GM19193 (cell line): ENCODE results near the gene ARFGAP2.

Source experiments
- POLR2A ChIP-seq: IDR thresholded peaks from 4 replicates; pipeline ENCODE4 v1.6.1; 2011; ENCODE audit not compliant: insufficient read depth, insufficient read length; ENCODE audit errors: extremely low read depth

Gene ARFGAP2

DNA sequence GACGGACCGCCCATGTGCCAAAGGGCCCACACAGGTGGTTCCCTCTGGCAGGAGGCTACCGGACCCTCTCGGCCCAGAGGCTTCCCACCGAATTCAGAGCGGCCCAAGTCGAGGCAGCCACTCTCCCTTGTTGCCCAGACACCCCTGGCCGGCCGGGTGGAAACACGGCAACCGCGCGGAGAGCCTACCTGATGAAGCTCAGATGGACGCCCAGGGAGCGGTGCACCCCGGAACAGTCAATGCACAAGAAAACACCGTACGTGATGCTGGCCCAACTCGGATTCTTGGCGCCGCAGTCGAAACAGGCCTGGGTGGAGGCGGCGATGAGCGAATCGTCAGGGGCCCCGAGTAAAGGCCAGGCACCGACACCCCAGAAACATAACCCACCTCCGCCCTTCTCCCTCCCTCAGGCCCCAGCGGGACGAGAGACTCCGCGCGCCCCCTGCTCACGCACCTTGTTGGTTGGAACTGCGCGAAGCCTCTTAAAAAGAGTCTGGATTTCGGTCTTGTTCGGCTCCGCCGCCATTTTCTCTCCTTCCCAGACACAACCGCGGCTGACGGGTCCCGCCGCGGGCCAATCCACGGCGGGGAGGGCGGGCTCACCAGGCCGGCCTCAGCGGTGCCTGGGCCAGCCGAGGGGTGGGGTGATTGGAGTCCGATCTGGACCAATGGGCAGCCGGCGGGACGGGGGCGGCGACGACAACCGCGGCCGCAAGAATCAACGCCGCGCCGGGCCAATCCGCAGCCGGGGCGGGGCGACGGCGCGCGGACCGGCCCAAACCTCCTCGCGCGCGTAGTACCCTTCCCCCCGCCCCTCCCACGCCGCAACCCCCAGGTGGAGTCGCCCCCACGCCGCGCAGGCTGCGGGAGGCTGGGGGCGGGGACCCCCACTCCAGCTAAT, at the start of gene ARFGAP2:
TSS of gene ARFGAP2 (minus strand) at position 552 of the 901 bp plus-strand sequence. CDS start at position 526, 26 bp downstream.
- peak; percentile 65 for TF ChIP-seq POLR2A

DNA sequence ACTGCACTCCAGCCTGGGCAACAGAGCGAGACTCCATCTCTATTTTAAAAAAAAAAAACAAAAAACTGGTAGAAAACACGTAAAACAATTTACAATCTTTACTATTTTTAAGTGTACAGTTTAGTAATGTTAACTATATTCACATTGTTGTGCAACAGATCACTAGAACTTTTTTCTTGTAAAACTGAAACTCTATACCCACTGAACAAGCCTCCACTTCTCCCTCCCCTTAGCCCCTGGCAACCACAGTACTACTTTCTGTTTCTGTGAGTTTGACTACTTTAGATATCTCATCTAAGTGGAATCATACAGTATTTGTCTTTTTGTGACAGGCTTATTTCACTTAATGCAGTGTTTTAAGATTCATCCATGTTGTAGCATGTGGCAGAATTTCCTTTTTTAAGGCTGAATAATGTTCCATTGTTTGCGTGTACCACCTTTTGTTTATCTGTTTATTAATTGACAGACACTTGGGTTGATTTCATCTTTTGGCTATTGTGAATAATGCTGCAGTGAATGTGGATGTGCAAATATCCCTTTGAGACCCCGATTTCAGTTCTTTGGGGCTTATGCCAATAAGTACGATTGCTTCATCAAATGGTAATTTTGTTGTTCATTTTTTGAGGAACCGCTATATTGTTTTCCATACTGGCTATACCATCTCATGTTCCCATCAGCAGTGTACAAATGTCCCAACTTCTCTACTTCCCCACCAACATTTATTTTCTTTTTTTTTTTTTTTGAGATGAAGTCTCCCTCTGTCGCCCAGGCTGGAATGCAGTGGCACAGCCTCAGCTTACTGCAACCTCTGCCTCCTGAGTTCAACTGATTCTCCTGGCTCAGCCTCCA, 49.1 kb upstream of the ARFGAP2 start:
- TF ChIP-seq POLR2A: no peak

DNA sequence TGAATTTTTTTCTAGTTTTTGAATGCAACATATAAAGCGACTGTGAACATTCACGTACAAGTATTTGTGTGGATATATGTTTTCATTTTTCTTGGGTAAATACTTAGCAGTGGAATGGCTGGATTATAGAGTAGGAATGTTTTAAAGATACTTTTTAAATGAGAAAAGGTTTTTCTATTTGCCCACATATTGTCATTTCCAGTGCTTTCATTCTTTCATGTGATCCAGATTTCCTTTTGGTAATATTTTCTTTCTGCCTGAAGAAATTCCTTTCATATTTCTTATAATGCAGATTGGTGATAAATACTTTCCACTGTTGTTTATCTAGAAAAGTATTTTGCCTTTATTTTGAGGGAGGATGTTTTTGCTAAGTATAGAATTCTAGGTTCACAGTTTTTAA, 46.0 kb upstream of the ARFGAP2 start:
- no peak for TF ChIP-seq POLR2A

DNA sequence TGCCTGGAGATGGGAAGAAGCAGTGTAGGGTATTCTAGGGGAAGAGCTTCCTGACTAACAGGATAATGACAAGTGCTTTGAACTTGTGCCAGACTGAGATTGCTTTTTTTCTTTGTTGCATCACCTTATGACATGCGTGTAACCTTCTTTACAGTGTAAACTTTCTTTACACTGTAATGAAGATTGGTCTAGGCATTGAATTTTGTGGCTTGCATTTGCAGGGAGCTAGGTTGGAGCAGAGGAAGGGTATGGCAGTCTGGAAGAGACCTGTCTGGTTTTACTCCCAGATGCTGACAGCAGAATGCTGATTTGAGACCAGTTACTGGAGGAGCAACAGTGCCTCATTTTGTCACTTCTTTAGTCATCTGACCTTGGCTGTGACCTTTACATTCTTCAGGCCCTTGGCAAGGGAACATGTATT, 43.7 kb upstream of the ARFGAP2 start:
- TF ChIP-seq POLR2A: no peak

DNA sequence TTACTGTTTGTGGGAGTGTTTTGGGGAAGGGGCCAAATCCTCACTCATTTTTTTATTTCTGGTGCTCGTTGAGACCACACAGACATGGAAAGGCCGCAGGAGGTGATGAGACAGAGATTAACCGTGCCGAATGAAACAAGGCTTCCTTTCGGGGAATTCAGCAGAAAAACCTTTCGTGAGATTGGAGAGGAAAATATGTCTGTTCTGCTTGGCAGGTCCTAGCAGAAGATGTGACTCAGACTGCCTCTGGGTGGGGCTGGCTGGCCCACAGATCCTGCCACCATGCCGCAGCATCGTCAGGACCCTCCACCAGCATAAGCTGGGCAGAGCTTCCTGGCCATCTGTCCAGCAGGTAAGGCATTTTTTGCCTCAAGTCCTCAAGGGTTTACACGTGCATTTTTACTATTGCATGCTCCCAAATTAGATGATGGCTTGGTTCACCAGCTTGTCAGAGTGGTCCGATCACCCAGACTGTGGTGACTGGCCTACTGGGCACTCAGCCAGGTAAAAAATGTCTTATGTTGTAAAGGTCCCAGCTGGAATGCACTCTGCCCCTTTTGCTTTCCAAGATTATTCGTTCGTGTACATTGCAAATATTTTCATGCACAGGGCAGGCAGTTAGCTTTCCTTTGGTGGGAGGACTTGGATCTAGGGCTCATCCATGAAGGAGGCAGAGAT, 39.6 kb upstream of the ARFGAP2 start:
- TF ChIP-seq POLR2A: peak; percentile 65

DNA sequence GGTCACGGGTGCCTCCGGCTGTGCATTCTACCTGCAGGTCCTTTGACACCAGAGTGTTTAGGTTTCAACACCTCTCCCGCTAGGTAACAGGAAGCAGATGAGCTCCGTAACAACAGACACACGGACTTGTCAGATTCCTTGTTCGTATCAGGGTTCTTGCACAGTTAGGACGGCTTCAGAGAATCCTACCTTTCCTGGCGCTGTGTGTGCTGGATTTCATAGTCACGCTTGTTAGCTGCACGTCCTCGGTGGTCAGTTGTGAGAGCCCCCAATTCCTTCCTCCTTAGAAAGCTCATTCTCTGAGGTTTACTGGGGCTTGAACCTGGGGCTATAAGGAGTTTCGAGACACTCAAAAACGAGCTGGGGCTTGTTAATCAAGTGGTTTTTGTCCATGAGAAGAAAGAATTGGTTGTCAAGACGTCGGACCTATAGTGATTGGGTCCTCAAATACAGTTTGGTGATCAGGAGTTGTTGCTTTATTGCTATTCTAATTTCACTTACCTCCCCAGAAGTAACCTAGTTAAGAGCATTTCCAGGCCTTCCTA, 38.8 kb upstream of the ARFGAP2 start:
- no peak for TF ChIP-seq POLR2A

DNA sequence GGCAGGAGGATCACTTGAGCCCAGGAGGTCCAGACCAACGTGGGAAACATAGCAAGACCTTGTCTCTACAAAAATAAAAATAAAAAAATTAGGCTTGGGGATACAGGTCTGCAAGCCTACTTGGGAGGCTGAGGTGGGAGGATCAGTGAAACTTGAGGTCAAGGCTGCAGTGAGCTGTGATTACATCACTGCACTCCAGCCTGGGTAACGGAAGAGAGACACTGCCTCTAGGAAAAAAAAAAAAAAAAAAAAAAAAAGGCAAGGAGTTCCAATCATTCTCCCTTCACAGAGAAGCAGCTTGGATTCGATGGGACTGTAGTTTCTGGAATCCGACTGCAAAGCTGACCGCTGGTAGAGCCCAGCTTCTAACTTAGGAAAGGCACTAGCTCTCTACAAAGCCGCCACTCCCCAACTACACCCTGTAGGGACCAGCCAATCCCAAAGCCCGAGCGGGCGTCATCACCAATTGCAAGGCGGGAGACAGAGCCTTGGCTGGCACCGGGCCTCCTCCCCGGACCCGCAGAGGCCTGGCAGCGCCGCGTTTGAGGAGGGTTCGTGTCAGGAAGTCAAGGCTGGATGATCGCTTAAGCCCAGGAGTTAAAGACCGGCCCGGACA, 37.4 kb upstream of the ARFGAP2 start:
- TF ChIP-seq POLR2A: no peak

DNA sequence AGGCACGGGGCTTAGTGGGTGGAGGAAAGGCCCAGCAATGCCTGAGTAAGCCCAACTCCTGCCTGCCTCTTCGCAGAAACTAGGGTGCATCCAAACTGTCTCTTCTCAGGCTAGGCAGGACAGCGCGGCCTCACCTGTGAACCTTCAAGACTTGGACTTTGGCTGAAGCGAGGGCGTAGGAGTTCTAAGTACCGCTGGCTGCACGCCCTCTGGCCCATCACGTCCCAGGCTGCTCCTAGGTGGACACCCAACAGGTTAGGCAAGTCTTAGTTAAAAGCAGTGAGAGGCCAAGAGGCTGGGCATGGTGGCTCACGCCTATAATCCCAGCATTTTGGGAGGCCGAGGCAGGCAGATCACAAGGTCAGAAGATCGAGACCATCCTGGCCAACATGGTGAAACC, 36.3 kb upstream of the ARFGAP2 start:
- TF ChIP-seq POLR2A: no peak

DNA sequence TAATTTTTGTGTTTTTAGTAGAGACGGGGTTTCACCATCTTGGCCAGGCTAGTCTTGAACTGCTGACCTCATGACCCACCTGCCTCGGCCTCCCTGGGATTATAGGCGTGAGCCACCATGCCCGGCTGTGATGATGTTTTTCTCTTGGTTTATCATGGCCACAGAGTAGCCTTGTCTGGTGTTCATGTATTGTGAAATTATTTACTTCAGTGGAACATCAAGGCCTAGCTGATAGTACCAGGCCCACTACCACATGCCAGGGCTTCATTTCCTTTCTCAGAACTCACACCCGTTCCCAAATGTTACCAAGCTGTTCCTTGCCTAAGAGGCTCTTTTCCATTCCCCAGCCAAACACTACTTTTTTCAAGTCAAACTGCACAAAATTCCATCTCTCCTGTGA, 31.9 kb upstream of the ARFGAP2 start:
- no peak for TF ChIP-seq POLR2A

DNA sequence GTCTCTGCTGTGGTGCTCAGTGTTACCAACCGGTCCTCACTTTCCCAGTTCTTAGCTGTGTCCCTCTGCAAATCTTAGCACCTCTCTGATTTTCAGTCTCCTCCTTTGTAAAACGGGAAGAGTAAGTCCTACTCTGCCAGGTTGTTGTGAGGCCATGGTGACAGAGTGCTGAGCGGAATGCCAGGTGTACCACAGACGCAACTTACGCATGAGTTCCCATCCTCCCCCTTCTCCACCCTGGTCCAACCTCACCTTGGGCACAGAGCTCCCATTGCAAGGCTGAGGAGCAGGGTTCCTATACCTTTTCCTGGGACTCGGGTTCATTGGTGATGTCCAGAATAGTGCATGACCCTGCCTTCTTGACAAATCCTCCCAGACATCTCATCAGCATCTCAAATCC, 30.8 kb upstream of the ARFGAP2 start:
- TF ChIP-seq POLR2A: no peak

DNA sequence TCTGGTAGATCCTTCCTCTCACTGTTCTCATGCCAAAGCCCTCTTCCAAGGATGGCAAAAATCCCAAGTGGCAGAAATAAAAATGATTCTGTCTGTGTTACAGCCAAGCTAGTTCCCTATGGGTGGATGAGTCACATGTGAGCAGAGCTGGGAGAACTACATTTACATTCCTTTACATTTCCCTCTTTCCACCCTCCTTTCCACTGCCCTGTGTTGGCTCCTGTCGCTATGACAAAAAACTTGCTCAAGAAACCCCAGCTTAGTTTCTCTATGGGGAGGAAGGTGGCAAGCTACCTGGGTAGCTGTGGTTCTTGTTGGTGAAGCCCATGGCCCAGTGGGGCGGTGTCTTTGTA, 27.9 kb upstream of the ARFGAP2 start:
- TF ChIP-seq POLR2A: no peak

DNA sequence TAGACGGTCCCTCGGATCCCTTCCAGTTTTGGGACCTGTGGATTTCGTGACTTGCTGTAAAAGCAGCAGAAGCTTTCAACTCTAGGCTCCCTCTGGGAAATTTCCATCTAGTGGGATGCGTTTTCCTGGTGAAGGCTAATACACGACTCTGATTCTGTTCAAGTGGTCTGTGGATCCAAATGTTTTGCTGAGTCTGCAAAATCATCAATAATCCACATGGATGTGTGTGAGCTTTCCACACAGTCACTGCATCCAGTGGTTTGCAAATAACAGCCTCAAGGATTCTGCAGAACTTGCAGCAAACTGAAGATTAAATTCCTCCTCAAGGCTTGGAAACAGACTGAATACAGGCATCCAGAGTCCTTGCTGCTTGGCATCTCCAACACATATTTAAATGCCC, 25.9 kb upstream of the ARFGAP2 start:
- TF ChIP-seq POLR2A: no peak

DNA sequence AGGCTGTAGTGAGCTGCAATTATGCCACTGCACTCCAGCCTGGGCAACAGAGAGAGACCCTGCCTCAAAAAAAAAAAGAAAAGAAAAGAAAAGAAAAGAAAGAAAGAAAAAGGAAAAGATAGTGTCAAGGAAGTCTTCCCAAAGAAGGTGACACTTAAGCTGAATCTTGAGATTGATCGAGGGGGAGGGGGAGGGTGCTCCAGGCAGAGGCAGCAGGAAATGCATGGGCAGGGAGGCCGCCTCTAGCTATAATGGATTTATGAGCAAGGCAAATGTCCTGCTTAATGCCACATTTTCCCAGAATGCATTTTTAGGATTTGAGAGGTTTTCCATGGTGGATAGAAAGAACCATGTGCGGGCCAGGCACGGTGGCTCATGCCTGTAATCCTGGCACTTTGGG, 24.3 kb upstream of the ARFGAP2 start:
- no peak for TF ChIP-seq POLR2A

DNA sequence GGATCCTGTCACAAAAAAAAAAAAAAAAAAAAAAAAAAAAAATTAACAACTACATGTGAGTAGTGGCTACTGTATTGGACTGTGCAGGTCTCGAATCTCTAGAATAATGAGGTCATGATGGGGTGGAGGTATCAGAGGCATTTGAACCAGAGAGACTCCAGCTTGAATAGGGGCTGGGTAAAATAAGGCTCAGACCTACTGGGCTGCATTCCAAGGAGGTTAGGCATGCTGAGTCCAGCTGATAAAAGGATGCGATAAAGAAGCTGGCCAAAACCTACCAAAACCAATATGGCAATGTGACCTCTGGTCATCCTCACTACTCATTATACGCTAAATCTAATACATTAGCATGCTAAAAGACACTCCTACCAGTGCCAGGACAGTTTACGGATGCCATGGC, 15.4 kb upstream of the ARFGAP2 start:
- no peak for TF ChIP-seq POLR2A
